Renal cortical epithelial cell (primary cell): ENCODE results near the gene CTIF. TPM values are rescaled to one million over a fixed set of nuclear protein-coding genes. Genes with fewer than 3 reads are reported as not detected.
A peak's percentile ranks its signal among the peaks of the same experiment; 100 is the strongest.
"Not testable (repeated sequence)": the region's sequence is repeated elsewhere in the genome, so short reads cannot be mapped to it uniquely, and the experiment has no call there.

Experiments
- DNase-seq: peaks from one replicate; pipeline ENCODE4 v3.0.0-alpha.2; 2011; ENCODE audit warnings: low read depth
- total RNA-seq: library from RNA; depleted of rRNA; stranded (reverse); fragments of >200 nt; gene quantifications from 2 replicates; pipeline ENCODE4 v1.2.3, GENCODE V29; 2014

The CTIF gene
- total RNA-seq: 7.1 and 25.8 TPM in 2 replicates

DNA sequence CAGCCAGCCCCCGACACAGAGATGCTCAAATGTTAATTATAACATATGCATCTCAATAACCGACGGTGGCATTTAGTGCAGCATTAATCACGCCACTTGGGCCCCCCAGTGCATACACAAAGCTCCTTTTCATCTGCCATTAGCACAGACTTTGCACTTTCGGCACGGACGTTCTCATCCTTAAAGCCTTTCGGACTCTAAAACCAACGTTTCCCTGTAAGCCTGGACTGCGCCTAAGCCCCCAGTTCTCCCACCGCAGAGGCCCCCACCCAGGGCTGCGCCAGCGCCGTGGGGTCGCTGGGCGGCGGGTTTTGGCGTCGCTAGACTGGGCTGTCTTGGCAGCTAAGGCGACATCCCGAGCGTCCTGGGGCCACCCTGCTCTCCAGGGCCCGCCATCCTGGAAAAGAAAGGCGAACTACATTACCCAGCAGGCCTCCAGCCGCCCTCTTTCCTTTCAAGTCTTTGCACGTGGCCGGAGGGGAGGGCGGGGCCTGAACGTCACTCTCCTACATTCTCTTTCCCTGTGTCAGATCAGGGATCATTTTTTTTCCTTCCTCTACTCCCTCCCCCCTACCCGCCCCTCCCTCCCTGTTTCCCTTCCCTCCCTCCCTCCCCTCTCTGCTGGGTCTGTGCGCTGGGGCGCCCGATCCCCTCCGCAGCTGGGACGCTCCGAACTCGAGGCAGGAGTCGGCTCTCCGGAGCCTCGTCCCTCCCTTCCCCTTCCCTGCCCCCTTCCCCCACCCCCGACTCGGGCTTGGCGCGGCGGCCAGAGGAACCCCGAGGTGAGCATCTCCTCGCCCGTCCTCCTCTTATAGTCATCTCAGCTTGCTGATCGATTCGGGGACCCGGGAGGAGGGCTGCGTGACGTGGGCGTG lies at the start of gene CTIF:
CTIF (plus strand) TSS at position 501 of the 875 bp plus-strand sequence. CDS start 80,535 bp downstream, outside the sequence.
- peak; percentile 92 for DNase-seq

DNA sequence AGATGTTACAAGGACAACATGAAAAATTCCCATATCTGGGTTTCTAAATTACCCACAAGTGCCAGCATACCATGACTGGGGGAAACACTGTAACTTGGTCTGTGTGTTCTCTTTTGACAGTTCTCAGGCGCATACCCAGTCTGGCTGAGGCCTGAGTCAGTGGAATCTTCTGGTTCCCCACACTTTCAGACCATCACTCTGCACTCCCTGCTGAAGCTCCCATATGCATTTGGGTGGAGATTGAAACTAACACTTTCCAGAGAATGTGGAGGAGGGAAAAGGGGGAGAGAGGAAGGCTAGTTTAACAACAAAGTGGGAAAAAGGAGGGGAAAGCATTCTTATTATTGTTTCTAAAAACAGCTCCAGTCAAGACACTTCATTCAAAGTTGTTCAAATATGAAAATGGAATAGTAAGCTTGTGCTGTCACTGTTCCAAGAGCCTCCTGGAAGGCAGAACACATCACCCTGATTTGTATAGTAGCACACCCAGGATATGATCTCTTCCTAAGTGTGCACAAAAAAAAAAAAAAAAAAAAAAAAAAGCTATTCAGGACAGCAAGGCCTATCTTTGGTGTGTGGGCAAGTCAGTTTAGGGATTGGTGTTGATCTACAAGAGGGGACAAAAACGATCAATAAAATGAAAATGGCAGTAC lies 48.1 kb upstream of the CTIF start:
- no peak for DNase-seq

DNA sequence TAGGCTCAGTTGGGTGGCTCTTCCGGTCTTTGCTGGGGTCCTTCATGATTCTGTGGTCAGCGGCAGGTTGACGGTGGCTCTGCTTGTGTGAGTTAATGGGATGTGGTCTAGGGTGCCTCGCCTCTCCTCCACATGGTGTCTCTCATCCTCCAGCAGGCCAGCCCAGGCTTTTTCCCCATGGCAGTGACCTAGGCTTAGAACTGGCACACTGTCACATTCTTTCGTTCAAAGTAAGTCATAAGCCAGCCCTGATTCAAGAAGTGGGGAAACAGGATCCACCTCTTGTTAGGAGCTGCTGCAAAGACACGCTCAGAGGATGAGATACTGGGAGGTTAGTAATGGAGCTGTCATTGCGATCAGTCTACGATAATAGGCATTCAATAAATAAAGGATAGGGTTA lies 46.0 kb upstream of the CTIF start:
- no peak for DNase-seq

DNA sequence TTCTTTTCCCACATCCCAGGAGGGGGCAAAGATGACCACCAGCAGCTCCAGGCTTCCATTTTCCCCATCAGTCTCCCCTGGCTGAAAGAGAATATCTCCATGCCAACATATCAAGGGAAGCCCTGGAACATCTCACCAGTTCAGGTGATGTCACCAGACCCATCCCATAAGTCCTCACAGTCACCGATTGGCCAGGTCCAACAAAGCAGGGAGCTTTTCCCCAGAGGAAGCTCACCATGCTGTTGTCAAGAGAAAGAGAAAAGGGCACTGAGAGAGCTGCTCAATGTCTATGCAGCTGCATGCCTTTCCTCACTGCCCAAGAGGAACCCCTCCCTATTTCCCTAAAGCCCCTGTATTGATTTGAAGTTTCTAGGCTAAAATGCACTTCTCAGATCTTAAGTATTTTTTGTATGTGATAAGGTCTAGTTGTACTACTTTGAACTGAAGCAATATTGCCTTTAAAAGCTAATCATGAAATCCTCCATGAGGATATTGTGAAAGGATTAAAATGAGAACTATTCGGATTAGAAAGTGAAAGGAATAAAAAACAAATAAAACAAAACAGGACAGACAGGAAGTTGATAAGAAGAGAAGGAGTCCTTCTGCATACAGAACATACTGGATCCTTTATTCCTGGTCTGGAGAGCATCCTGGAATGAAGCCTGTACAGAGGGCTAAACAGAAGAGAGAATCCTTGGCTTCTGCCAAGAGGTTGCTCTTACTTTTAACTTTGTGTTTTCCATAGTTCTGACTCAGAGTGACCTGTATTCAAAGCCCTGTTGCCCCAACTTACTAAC lies 45.2 kb upstream of the CTIF start:
- no peak for DNase-seq

DNA sequence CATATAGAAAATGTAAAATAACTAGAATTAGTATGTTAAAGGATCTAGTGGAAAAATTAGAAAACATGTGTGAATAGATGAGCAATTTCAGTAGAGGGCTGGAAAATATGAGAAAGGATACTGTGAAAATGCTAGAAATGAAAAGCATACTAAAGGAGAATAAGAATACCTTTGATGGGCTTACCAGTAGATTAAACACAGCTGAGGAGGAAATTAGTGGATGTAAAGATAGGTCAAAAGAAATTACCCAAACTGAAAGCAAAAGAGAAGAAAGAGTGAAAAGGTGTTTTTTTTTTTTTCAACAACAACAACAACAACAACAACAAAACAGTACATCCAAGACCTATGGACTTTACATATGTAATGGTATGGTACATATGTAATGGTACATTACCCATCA lies 41.0 kb upstream of the CTIF start:
- no peak for DNase-seq

DNA sequence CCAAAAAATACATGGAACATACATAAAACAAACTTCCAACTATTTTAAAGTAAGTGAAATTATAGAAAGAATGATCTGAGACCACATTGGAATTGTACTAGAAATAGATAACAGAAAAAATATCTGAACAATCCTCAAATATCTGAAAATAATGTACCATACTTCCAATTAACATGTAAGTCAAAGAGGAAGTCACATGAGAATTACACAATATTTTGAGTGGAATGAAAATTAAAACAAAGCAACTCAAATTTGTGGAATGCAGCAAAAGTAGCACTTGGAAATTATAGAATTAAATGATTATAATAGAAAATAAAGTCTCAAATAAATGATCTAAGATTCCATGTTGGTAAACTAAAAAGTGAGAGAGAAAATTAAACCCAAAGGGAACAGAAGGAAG lies 38.3 kb upstream of the CTIF start:
- no peak for DNase-seq

DNA sequence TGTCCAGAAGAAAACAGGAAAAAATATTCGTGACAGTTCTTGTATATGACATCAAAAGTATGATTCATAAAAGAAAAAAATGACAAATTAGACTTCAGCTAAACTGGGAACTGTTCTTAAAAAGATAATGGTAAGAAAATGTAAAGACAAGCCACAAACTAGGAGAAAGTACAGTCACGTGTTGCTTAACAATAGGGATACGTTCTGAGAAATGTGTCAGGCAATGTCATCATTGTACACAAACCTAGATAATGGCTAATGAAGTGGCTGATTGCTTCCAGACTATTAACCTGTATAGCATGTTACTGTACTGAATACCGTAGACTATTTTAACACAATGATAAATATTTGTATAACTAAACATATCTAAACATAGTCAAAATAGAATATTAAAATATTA lies 35.9 kb upstream of the CTIF start:
- no peak for DNase-seq

DNA sequence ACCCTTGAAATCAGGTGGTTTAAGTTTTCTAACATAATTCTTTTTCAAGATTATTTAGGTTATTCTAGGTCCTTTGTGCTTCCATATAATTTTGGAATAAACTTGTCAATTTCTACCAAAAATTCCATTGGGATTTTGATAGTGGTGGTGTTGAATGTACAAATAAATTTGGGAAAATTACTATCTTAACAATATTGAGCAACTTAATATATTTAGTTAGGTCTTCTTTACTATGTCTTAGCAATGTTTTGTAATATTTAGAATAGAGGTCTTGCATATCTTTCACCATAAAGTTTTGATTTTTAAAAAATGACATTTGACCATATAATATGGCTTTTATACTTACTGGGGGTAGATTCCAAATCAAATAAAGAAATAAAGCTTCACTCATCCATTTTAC lies 34.0 kb upstream of the CTIF start:
- DNase-seq: no peak

DNA sequence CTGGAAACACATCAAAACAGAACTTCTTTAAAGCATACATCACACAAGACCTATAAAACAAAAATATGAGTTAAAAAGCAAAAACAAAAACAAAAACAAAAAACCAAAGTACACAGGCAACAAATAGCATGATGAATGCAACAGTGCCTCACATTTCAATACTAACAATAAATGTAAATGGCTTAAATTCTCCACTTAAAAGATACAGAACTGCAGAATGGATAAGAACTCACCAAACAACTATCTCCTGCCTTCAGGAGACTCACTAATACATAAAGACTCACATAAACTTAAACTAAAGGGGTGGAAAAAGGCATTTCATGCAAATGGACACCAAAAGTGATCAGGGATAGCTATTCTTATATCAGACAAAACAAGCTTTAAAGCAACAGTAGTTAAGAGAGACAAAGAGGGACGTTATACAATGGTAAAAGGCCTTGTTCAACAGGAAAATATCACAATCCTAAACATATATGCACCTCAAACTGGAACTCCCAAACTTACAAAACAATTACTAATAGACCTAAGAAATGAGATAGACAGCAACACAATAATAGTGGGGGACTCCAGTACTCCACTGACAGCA lies 31.8 kb upstream of the CTIF start:
- DNase-seq: not testable (repeated sequence)

DNA sequence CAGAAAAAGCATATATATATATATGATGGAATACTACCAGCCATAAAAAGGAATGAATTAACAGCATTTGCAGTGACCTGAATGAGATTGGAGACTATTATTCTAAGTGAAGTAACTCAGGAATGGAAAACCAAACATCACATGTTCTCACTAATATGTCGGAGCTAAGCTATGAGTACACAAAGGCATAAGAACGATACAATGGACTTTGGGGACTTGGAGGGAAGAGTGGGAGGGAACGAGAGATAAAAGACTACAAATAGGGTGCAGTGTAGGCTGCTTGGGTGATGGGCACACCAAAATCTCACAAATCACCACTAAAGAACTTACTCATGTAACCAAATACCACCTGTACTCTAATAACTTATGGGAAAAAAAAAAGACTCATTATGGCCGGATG lies 26.3 kb upstream of the CTIF start:
- not testable (repeated sequence) for DNase-seq

DNA sequence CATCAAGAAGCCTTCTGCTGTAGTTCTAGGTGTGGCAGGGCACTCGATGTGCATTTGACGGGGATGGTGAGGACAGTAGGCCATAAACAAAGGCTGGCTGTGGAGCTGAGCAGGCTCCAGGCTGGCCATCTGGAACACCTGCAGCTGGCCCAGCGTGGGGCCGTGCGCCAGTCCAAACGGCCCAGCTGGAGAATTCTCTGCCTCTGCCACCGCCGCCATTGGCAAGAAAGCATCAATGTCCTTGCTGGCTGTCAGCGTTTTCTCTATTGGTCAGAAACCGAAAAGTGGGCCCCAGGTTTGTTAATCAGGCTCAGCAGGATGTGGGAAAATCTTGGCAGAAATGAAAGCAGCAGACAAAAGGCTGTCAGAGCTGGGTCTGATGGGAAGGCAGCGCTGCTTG lies 24.0 kb upstream of the CTIF start:
- DNase-seq: no peak

DNA sequence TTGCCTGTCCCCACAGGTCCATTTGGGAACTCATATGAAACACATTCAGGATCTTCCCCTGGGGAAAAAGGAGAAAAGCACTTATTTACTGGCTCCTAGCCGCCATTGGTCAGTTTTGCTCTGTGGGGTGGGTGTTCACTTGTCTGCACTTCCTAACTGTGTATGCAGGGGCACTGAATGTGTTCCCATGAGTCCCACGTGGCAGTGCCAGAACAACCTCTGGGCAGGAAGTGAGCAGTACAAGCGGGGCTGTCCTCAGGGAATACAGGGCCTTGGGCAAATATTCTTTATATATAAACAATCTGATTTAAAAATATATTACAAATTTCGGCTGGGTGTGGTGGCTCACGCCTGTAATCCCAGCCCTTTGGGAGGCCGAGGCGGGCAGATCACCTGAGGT lies 21.8 kb upstream of the CTIF start:
- no peak for DNase-seq

DNA sequence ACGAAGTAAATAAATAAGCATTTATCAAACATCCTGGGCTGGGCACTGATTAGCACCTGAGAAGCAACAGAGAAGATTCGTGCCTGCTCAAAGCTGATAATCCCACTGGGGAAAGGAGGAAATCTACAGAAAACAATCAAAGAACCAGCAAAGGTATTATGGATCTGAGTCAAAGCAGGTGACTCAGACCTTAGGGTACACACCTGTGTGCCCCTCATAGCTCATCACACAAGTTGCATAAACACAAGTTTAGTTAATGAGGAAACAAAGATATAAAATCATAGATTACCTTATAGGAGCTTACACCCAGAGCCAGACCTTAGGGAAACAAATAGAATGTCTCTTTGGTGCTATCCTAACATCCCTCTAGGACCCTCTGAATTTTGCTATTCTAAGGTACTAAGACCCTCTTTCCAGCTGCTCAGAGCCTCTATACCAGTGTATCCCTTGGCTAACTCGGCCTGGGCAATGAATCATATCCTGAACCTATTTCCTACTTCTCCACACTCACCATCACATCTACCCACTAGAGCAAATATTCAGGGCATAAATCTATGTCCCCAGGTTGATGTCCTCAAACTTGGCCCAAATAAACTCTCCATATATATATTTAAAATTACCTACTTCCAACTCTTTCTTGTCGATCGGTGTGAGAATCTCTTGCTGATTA lies 19.3 kb upstream of the CTIF start:
- DNase-seq: no peak

DNA sequence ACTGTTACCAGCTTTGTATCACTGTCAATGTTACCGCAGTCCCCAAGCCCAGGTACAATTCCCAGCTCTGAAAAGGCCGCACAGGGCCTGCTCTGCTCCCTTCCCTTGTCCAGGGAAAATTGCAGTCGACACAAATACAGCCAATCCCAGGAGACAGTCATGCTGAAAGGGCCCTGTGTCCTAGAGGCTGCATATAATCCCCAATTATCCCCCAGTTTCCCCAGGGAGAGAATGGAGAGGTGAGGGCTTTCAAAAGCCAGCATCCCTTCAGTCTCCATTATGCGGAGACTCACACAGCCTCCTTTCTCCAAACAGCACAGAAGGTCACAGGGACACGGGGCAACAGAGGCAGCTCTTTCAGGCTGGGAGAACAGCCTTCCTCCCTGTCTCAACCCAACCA lies 17.1 kb upstream of the CTIF start:
- DNase-seq: no peak

DNA sequence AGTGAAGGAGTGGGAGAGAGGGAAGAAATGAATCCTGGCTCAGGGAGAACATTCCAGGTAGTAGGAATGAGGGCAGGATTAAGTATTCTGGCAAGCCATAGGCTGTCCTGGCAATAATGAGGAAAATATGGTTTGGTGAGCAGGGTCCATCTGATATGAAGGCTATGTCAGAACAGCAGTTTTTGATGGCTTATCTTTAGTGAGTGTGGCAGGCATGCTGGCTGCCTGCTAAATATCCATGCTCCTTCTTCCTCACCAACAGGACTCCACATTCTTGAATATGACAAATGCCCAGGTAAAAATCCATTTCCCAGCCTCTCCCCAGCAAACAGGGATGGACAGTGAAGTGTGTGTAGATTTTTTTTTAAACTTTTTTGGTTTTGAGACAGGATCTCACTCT lies 13.2 kb upstream of the CTIF start:
- no peak for DNase-seq

DNA sequence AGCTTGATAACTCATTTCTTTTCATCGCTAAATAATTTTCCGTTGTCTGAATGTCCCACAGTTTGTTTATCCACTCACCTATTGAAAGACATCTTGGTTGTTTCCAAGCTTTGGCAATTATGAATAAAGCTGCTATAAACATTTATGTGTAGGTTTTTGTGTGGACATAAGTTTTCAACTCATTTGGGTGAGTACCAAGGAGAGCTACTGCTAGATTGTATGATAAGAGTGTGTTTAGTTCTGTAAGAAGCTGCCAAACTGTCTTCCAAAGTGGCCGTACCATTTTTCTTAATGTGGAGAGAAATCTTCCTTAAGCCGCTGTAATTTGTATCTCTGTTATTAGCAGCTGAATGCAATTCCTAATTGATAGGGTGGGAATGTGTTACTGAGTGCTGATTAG lies 11.4 kb upstream of the CTIF start:
- DNase-seq: no peak

DNA sequence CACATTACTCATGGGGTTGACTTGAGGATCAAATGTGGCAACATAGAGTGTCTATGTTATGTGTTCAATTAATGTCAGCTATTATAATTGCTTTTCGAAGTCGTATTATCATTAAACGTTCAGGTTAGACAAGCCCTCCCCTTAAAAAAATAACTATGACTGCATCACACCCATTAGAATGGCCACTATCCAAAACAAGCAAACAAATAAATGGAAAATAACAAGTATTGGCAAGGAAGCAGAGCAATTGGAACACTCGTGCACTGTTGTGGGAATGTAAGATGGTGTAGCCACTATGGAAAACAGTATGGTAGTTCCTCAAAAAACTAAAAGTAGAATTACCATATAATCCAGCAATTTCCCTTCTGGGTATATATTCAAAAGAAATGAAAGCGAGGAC lies 10.0 kb upstream of the CTIF start:
- DNase-seq: no peak

DNA sequence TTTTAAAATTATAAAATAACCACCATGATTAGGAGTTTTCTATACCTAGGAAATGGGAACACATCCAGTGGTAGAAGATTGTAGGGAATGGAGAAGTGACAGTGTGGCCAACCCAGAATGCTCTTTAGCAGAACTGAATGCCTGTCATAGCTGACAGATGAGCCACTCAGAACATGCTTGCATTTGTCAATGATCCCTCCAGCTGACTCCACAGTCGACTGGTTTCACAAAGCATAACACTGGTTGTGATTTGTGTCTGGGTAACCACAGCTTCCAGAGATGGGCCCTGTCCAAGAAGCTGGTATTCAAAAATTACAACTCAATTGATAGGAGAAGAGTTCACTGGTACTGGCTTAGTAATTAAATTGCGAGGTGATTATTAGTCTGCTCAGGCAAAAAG lies 9.0 kb upstream of the CTIF start:
- peak; percentile 96 for DNase-seq

DNA sequence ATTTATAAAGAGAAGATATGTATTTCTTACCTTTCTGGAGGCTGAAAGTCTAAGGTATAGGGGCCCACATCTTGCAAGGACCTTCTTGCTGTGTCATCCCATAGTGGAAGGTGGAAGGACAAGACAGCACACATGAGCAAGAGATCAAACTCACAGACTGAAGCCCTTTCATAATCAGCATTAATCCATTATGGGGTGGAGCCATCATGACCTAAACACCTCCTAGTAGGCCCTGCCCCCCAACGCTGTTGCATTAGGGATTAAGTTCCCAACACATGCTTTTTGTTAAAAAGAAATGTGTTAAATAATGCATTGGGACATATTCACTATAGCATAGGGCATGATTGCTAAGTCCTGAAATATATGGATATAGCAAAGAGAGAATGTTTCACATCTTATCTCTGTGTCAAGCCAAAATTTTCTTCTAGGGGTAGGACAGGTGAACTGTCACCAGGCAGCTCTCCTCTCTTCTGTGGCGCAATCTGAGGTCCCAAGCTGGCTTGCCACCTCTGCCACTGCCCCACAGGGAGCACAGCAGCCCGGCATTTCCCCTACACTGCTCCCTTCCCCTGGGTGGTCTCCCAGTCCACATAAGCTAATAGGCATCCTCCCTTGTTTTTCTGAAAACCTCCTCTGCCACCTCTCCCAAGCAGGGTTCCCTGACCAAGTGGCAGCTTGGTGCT lies 8.3 kb upstream of the CTIF start:
- DNase-seq: no peak

DNA sequence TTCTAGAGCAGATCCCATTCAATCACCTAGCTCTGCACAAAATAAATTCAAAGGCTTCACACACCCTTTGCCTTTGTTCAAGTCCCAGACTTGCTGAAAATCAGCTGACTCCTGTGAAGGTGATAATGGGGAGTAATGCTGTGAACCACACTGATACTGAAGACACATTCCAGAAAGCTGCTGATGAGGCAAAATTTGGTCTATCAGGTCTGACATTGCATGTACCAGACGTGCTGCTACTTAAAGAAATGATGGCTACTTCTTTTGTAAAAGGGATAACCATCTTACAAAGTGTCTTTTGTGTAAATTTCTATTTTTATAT lies 7.8 kb upstream of the CTIF start:
- DNase-seq: no peak

DNA sequence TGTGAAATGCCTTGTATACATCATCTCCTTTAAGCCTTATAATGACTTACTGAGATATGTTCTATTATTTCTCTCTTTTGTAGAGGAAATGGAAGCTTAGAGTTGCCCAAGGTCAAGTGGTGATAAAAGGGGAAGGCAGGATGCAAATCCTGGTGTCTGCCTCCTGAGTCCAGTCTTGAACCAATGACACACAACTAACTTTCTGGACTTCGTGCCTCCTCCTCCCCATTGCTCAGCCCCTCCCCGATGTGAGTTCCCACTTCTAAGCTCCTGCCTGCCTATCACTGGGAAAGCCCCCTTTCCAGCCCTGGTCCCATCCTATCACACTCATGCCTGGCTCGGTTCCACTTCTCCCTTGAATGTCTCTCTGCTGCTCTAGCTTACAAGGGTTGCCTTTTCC lies 6.9 kb upstream of the CTIF start:
- no peak for DNase-seq
